OCI-LY1 (cell line): ENCODE results near the gene BCR.

Source experiments
- EZH2 ChIP-seq: fragments of 200-600 bp; sonication (generic), shearing (Covaris generic); IDR thresholded peaks from 2 replicates; pipeline ENCODE4 v1.8.0; 2017; ENCODE audit warnings: borderline replicate concordance, mixed run types, mild to moderate bottlenecking, antibody characterized with exemption, low read length, moderate library complexity, mixed read lengths
- TF ChIP-seq, protein P1 (sequence below): fragments of 200-600 bp; sonication (generic), shearing (Covaris generic); IDR thresholded peaks from 2 replicates; pipeline ENCODE4 v1.5.1; 2017; ENCODE audit warnings: mild to moderate bottlenecking, antibody characterized with exemption, low read length, moderate library complexity, mixed read lengths

DNA sequence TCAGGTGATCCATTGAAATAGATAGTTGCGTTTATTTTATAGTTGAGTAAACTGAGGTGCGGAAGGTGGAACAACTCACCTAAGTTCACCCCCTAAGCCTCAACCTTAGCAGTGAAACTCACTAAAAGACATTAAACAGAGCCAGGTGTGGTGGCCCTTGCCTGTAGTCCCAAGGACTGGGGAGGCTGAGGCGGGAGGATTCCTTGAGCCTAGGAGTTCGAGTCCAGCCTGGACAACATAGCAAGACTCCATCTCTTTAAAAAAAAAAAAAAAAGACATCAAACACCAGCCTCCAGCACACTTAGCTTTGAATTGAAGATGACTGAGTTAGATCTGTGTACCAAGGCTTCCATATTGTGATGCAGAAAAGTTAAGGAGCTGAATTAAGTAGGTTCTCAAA, 35.9 kb upstream of the BCR start:
- TF ChIP-seq EZH2: no peak
- TF ChIP-seq, protein P1, sequence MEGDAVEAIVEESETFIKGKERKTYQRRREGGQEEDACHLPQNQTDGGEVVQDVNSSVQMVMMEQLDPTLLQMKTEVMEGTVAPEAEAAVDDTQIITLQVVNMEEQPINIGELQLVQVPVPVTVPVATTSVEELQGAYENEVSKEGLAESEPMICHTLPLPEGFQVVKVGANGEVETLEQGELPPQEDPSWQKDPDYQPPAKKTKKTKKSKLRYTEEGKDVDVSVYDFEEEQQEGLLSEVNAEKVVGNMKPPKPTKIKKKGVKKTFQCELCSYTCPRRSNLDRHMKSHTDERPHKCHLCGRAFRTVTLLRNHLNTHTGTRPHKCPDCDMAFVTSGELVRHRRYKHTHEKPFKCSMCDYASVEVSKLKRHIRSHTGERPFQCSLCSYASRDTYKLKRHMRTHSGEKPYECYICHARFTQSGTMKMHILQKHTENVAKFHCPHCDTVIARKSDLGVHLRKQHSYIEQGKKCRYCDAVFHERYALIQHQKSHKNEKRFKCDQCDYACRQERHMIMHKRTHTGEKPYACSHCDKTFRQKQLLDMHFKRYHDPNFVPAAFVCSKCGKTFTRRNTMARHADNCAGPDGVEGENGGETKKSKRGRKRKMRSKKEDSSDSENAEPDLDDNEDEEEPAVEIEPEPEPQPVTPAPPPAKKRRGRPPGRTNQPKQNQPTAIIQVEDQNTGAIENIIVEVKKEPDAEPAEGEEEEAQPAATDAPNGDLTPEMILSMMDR: no peak
